NCI-H2107 (cell line): ENCODE measurements around the gene SRBD1.

Source experiments
- DNase-seq: peaks from one replicate; lab custom pipeline; 2025; lab: John Stamatoyannopoulos, UW

Gene SRBD1

DNA sequence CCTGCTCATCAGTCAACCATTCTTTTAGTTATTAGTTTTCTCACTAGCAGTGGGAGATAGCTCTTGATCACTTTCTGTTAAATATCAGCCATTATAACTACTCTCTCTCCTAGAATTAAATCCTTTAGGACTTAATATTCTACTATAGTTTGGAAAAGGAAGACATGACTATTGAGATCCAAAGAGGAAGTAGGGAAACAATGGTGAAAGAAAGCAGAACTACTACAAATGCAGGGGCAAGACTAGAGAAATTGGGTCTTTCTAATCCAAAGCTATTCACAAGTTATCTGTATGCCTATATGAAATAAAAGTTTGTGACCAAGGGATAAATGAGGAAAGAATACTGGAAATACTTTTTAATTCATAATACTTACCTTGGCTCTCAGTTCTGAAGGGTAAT is 65.1 kb downstream of the SRBD1 start:
- DNase-seq = no peak

DNA sequence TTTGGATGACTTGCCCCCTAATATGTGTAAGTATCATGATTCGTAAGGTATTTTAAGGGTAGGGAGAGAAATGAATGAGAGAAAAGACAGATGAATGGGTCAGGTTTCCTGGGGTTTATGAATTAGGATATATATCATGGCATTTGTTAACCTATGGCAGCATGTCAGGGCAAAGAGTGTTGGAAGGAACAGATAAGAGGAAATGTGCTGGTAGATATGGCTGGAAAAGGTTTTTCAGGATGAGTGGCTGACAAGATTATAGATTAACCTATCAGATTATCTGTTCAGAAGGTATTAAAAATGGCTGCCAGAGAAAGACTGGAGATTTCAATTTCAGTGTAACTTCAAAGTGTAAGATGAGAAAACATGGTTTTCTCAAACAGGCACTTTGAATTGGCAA is 67.8 kb downstream of the SRBD1 start:
- no peak for DNase-seq

GRCh38 chr2:45542013-45542412 is 69.1 kb downstream of the SRBD1 start:
- no peak for DNase-seq

- DNase-seq = no peak
Measured at GRCh38 chr2:45541450-45541849, 69.6 kb downstream of the SRBD1 start.

DNA sequence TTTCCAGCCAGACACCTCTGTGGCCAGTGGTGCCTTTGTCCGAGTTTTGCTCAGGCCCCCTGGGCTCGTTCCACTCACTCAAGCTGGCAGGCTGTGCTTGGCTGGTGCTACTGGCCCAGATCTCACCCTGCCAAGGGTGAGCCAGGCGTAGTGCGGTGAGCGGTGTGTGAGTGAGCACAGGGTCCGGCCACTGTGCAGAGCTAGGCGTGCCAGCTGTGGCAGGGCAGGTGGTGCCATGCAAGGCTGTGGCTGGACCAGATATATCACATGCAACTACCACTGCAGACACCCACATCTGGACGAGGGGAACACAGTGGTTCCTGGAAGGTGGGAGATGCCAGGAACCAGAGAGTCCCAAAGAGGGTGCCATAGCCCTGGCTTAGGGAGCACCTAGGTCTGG is 70.1 kb downstream of the SRBD1 start:
- no peak for DNase-seq

- DNase-seq = no peak
Measured at GRCh38 chr2:45533771-45534170, 77.3 kb downstream of the SRBD1 start.

DNA sequence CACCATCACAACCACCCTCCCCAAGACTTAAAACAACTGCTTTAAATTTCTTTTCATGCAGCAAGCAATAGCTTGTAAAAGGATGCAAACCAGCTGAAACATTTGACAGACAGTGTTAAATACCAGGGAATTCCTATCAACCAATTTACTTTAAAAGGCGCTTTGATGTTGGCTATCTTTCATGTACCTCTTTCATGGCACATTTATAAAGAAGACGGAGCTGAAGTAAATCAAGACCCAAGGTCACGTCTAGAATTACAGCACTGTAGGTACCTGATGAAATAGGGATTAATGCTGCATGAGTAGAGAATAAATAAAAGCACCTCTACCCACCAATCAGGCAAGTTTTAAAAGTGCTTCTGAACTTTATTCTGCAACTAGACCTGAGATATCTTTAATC is 78.9 kb downstream of the SRBD1 start:
- no peak for DNase-seq

- no peak for DNase-seq
Measured at GRCh38 chr2:45524016-45524415, 87.1 kb downstream of the SRBD1 start.

- DNase-seq = no peak
Measured at GRCh38 chr2:45518546-45518945, 92.5 kb downstream of the SRBD1 start.

DNA sequence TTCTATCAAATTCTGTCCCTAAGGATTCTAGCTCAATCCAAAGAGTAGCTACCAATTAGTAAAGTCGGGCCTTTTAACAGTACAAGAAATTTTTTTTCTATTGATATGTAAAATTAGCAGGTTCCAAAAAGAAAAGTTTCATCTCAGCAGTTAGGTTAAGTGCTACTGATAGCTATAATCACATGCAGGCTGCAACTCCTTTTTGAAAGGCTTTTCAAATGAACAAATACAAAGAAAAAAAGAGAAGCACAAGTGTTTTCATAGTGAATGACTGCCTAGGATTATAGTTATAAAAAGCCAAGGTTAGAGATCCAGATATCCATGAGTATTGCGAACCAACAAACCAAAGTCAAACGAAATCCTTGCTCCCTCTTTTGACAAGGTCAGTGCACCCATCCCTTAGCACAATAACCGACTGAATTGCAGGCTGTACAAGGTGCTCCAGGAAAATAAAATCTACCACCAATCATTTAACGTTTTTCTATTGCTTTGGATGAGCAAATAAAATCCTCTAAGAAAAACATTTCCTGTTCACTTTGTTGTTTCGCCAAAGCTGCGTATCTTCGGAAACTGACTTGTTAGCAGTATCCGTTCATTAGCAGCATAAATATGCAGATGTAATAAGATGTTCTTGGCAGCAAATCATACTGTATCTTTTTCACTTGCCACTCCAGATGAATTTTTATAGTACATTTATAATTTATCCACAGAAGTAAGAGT is 100.2 kb downstream of the SRBD1 start:
- DNase-seq = no peak

DNA sequence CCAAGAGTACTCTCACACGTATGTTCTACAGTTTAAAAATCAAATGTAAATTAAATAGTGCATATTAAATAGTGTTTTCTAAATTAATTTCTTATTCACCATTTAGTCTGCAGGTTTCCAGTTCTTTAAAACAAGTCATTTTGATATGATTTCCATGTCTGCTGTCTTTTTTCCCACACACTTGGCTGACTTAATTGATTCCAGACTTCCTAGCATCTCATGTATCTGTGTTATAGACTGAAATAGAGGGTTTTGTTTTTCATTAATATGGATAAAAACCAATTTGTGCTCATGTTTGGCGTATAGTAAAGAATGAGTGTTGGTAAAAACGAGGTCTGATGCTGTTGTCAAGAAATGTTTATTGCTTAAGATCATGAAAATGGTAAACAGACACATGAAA is 104.3 kb downstream of the SRBD1 start:
- DNase-seq = no peak

GRCh38 chr2:45505138-45505537 is 105.9 kb downstream of the SRBD1 start:
- no peak for DNase-seq

GRCh38 chr2:45498661-45499550 is 112.2 kb downstream of the SRBD1 start:
- no peak for DNase-seq

DNA sequence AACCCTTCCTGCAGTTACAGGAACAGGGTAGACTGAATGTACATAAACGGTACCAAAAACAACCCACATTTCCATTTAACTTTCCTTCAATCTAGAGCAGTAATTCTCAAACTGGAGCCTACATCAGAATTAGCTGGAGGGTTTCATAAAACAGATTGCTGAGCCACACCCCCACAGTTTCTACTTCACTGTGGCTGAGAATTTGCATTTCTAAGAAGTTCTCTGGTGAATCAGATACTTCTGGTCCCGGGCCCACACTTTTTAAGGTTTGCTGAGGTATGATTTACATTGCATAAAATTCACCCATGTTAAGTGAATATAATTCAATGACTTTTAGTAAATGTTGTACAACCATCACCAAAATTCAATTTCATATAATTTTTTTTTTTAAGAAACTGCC is 113.7 kb downstream of the SRBD1 start:
- DNase-seq = no peak

DNA sequence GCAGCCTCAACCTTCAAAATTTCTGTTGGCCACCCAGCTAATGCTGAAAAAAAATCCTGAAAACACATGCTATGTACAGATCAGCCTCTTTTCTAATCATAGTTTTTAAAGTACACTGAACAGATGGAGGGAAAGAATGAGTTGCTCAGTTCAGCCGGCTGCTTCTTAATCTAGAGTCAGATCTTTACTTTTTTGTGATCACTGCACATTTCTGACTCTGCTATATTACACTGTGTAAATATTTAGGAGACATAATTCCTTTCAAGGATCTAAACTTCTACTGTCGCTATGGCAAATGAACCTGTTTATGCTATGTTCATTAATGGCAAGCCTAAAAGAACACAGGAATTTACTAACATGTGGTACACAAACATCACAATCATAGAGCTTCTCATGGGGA is 114.2 kb downstream of the SRBD1 start:
- DNase-seq = no peak

DNA sequence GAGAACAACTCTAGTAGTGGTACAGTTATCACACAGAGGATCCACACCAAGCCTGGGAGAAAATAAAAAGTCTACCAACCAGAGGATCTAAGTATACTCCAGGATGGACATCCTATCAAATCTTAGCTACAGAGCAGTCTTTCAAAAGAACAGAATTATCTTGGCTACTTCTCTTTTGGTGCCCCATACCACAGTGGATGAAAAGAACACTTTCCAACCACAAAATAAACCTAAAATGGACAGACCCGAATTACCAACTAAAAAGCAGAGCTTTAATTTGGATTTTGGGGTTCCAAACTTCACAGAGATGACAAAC is 116.1 kb downstream of the SRBD1 start:
- no peak for DNase-seq

GRCh38 chr2:45494275-45494977 is 116.6 kb downstream of the SRBD1 start:
- peak; percentile 54 for DNase-seq

- no peak for DNase-seq
Measured at GRCh38 chr2:45484965-45485364, 126.1 kb downstream of the SRBD1 start.

- DNase-seq = no peak
Measured at GRCh38 chr2:45483997-45484396, 127.1 kb downstream of the SRBD1 start.

- no peak for DNase-seq
Measured at GRCh38 chr2:45477546-45477945, 133.5 kb downstream of the SRBD1 start.

GRCh38 chr2:45470531-45470930 is 140.5 kb downstream of the SRBD1 start:
- DNase-seq = no peak

- DNase-seq = no peak
Measured at GRCh38 chr2:45469314-45470099, 141.6 kb downstream of the SRBD1 start.
